Measurements from ENCODE around the gene GLIPR1L2.

Gene GLIPR1L2

DNA sequence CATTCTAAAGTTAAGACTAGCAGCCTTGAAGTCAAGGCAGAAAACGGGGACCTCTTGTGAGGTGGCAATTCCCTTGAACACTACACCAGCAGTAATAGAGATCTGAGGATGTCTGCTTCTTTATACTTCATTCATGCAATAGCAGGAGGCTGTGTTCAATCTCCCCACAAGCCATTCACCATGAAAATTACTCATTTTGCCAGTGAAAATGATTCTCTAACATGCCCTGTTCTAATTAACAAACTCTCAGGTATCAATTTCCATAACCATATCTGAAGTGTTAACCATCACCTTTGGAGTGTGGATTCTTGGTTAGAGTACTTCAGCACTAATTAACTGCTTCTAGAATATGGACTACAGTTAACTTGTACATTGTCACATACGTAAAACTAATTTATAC lies 86.2 kb downstream of the GLIPR1L2 start:
- DNase-seq (ENCODE audit: extremely low read depth, low read depth), result no peak
- TF ChIP-seq, protein P1, sequence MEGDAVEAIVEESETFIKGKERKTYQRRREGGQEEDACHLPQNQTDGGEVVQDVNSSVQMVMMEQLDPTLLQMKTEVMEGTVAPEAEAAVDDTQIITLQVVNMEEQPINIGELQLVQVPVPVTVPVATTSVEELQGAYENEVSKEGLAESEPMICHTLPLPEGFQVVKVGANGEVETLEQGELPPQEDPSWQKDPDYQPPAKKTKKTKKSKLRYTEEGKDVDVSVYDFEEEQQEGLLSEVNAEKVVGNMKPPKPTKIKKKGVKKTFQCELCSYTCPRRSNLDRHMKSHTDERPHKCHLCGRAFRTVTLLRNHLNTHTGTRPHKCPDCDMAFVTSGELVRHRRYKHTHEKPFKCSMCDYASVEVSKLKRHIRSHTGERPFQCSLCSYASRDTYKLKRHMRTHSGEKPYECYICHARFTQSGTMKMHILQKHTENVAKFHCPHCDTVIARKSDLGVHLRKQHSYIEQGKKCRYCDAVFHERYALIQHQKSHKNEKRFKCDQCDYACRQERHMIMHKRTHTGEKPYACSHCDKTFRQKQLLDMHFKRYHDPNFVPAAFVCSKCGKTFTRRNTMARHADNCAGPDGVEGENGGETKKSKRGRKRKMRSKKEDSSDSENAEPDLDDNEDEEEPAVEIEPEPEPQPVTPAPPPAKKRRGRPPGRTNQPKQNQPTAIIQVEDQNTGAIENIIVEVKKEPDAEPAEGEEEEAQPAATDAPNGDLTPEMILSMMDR (IDR thresholded peaks at IDR 0.05; ENCODE audit: low read depth, low read length), result no peak

DNA sequence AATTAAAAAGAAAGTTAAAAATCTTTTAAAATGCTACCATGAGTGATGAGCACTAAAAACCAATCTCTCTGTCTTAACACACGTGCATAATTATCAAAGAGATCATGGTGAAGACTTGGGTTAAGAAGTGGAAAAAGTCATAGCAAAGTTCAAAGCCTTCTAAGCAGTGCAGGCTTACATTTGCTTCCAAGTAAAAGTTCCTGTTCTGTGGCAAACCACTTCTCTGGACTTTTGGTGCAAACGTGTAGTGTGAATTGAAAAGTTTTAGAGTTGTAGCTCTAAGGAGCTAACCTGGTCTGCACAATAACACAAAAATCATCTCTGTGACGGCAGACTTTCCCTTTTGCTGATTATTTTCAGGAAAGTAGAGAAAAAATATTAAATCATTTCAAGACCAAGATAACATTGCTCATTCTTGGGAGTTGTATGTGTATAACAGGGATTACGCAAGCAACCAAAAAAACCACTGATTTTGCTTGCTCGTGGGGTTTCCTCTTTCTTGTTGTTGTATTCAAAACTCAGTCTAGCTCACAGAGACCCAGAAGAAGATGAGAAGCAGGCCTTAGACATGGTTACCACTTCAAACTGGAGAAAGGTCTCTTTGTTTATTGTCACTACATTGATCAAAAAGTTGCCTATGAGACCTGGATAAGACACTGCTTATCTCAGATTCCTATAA lies 87.4 kb downstream of the GLIPR1L2 start:
- no peak for DNase-seq (ENCODE audit: extremely low read depth, low read depth)

DNA sequence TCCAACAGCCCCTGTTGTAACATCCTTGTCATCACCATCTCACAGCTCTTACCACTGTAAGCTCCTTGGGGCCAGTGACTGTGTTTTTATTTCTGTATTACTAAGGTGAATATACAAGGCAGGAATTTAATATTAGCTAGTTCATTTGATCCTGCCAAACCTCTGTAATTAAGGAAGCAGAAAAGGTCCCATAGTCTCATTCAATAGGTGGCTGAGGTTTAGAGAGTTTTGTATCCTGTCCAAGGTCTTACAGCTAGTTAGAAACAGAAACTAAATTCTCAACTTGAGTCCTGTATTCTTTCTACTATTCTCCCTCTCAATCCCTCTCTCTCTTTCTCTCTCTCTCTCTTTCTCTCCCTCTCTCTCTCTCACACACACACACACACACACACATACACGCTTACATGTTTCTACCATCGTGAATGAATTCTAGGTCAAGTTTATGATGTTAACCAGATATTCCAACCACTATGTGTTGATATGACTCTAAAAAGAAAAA lies 89.1 kb downstream of the GLIPR1L2 start:
- TF ChIP-seq, protein P1 (IDR thresholded peaks at IDR 0.05; ENCODE audit: low read depth, low read length), result no peak

More for the DNA sequence above, 87.4 kb downstream of the GLIPR1L2 start:
- TF ChIP-seq, protein P1 (IDR thresholded peaks at IDR 0.05; ENCODE audit: low read depth, low read length), result no peak

DNA sequence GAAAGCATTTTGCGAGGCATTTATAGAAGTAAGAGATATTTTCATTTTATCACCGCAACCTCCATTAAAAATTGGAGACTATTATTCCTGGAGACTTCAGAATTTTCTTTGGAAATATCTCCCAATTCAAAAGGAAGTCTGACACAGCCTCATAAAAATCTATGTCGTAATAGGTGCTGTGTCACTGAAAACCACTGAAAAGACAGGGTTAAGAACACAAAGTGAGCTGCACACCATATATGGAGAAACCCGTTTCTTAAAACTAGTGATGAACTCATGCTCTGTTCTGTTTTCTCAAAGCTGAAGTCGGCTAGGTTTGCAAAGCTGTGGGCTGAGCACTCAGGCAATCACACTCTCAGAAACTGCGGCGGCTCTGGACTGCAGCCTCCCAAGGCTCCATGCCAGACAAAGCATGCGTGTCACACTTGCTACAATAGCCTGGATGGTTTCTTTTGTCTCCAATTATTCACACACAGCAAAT lies 89.6 kb downstream of the GLIPR1L2 start, which contains the start of gene GLIPR1:
Gene GLIPR1 (plus strand): TSS at position 287 of the 481 bp plus-strand sequence. CDS start 126 bp downstream, at position 413.
- peak; percentile 95 for DNase-seq (ENCODE audit: extremely low read depth, low read depth)
- TF ChIP-seq, protein P1 (IDR thresholded peaks at IDR 0.05; ENCODE audit: low read depth, low read length), result no peak

More for the DNA sequence above, 89.1 kb downstream of the GLIPR1L2 start:
- DNase-seq (ENCODE audit: extremely low read depth, low read depth), result no peak

DNA sequence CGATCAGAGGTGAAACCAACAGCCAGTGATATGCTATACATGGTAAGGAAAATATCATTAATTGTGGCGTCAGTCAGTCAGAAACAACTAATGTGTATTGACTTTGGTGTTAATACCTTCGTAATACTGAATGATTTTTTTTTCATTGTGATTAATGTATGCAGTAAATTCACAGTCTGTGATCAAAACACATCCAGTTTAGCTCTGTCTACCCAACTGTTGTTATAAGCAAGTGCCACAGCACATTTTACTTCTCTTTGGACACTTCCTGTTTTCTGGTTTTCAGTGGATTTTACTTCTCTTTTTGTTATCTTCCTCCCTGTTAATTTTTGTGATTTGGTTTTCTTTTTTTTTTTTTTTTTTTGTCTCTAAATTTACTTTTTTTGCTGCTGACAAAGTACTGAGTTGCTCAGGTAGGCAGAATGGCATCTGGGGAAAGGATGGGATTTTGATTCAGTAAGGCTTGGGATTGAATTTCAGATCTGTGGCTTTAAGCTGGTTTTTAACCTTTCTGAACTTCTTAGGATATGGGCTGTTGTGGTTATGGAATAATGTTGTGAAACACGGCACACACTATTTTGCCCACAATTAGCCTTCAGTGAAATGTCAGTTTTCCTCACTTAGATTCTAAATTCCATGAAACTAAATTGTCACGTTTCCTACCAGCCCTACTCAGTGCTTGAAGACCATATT lies 90.3 kb downstream of the GLIPR1L2 start:
- no peak for DNase-seq (ENCODE audit: extremely low read depth, low read depth)
- TF ChIP-seq, protein P1 (IDR thresholded peaks at IDR 0.05; ENCODE audit: low read depth, low read length), result no peak

DNA sequence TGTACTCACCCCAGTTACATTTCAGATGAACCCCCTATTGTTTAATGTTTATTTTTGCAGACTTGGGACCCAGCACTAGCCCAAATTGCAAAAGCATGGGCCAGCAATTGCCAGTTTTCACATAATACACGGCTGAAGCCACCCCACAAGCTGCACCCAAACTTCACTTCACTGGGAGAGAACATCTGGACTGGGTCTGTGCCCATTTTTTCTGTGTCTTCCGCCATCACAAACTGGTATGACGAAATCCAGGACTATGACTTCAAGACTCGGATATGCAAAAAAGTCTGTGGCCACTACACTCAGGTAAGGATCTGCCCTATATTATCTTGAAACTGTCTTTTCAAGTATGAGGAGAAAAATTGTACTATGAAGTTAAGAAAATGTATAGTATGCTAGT lies 90.9 kb downstream of the GLIPR1L2 start:
- no peak for DNase-seq (ENCODE audit: extremely low read depth, low read depth)
- TF ChIP-seq, protein P1 (IDR thresholded peaks at IDR 0.05; ENCODE audit: low read depth, low read length), result no peak
